Medulla oblongata (tissue), 1 donor: ENCODE measurements around the gene TTLL11.

Experiments
- DNase-seq: peaks from one replicate; pipeline ENCODE4 v3.0.0-alpha.2; 2015; ENCODE audit errors: extremely low spot score

Gene TTLL11

GRCh38 chr9:122092611-122093506 is at the start of gene TTLL11:
TSS of gene TTLL11 (minus strand) at chr9:122093308. CDS start at chr9:122093148, 160 bp downstream.
- DNase-seq = peak; percentile 96

- DNase-seq = no peak
Observed at GRCh38 chr9:122141671-122142070, 48.6 kb upstream of the TTLL11 start.

GRCh38 chr9:122140368-122141193 is 47.5 kb upstream of the TTLL11 start:
- DNase-seq = no peak

- DNase-seq = no peak
Observed at GRCh38 chr9:122138560-122139268, 45.6 kb upstream of the TTLL11 start.

GRCh38 chr9:122135529-122135859 is 42.4 kb upstream of the TTLL11 start:
- DNase-seq = no peak

GRCh38 chr9:122134822-122135528 is 41.9 kb upstream of the TTLL11 start:
- DNase-seq = no peak

- no peak for DNase-seq
Observed at GRCh38 chr9:122133984-122134535, 41.0 kb upstream of the TTLL11 start.

- DNase-seq = no peak
Observed at GRCh38 chr9:122133263-122133983, 40.3 kb upstream of the TTLL11 start.

GRCh38 chr9:122132539-122132938 is 39.4 kb upstream of the TTLL11 start:
- DNase-seq = no peak

- DNase-seq = no peak
Observed at GRCh38 chr9:122131401-122132001, 38.4 kb upstream of the TTLL11 start.

- no peak for DNase-seq
Observed at GRCh38 chr9:122130837-122131236, 37.7 kb upstream of the TTLL11 start.

GRCh38 chr9:122129969-122130368 is 36.9 kb upstream of the TTLL11 start:
- no peak for DNase-seq

GRCh38 chr9:122128969-122129343 is 35.8 kb upstream of the TTLL11 start:
- DNase-seq = no peak

- DNase-seq = no peak
Observed at GRCh38 chr9:122128007-122128968, 35.2 kb upstream of the TTLL11 start.

GRCh38 chr9:122127396-122127798 is 34.3 kb upstream of the TTLL11 start:
- DNase-seq = no peak

GRCh38 chr9:122126331-122127261 is 33.5 kb upstream of the TTLL11 start:
- no peak for DNase-seq

GRCh38 chr9:122125509-122126330 is 32.6 kb upstream of the TTLL11 start:
- no peak for DNase-seq
